OCI-LY3 (cell line): Measurements from ENCODE around the gene RIPPLY3.

Experiments used
- H2AFZ ChIP-seq: fragments of 200-600, 300-600 bp; shearing (Covaris generic); 2 replicates; pipeline ENCODE4 v1.6.0; 2014; ENCODE audit warnings: antibody characterized with exemption, low read depth, low read length
- H3K27ac ChIP-seq: fragments of 200-600, 300-600 bp; sonication (generic); 2 replicates; pipeline ENCODE4 v1.5.1; 2014; ENCODE audit warnings: mild to moderate bottlenecking, low read length, moderate library complexity, mixed read lengths
- H3K27me3 ChIP-seq: fragments of 200-600, 300-600 bp; sonication (generic); 2 replicates; pipeline ENCODE4 v1.6.1; 2014; ENCODE audit warnings: low read depth, low read length, mixed read lengths
- H3K36me3 ChIP-seq: fragments of 200-600, 300-600 bp; sonication (generic); replicated peaks from 2 replicates; pipeline ENCODE3; 2014; ENCODE audit warnings: low read depth, low read length, mixed read lengths
- H3K4me1 ChIP-seq: fragments of 300-600, 200-600 bp; sonication (generic); 2 replicates; pipeline ENCODE4 v1.6.1; 2014; ENCODE audit warnings: low read length, mixed read lengths
- H3K4me2 ChIP-seq: fragments of 200-600, 300-600 bp; sonication (generic); 2 replicates; pipeline ENCODE4 v1.6.1; 2014; ENCODE audit warnings: low read length, mixed read lengths
- H3K4me3 ChIP-seq: fragments of 300-600, 200-600 bp; sonication (generic); 2 replicates; pipeline ENCODE4 v1.5.1; 2014; ENCODE audit warnings: antibody characterized with exemption, mild to moderate bottlenecking, low read length, moderate library complexity
- H3K79me2 ChIP-seq: fragments of 300-600, 200-600 bp; shearing (Covaris generic); 2 replicates; pipeline ENCODE4 v1.6.1; 2014; ENCODE audit warnings: mild to moderate bottlenecking, low read length, mixed read lengths
- H3K9ac ChIP-seq: fragments of 300-600, 200-600 bp; shearing (Covaris generic); 2 replicates; pipeline ENCODE4 v1.6.0; 2014; ENCODE audit warnings: mild to moderate bottlenecking, low read length, moderate library complexity
- H3K9me3 ChIP-seq: fragments of 200-600, 300-600 bp; shearing (Covaris generic); 2 replicates; pipeline ENCODE4 v1.6.1; 2014; ENCODE audit warnings: low read length, mixed read lengths; ENCODE audit not compliant: insufficient read depth
- H4K20me1 ChIP-seq: fragments of 200-600, 300-600 bp; sonication (generic); 2 replicates; pipeline ENCODE4 v1.6.1; 2016; ENCODE audit warnings: low read length, mixed read lengths; ENCODE audit not compliant: insufficient read depth
- EZH2phosphoT487 ChIP-seq: fragments of 200-600 bp; shearing (Covaris generic); IDR thresholded peaks from 2 replicates; pipeline ENCODE4 v1.6.1; 2018; ENCODE audit warnings: antibody characterized with exemption, mixed run types, low read depth
- TF ChIP-seq, protein P1 (sequence below): fragments of 200-600, 300-600 bp; sonication (generic); IDR thresholded peaks from 2 replicates; pipeline ENCODE4 v1.5.1; 2014; ENCODE audit warnings: antibody characterized with exemption, low read length, low read depth

The RIPPLY3 gene

DNA sequence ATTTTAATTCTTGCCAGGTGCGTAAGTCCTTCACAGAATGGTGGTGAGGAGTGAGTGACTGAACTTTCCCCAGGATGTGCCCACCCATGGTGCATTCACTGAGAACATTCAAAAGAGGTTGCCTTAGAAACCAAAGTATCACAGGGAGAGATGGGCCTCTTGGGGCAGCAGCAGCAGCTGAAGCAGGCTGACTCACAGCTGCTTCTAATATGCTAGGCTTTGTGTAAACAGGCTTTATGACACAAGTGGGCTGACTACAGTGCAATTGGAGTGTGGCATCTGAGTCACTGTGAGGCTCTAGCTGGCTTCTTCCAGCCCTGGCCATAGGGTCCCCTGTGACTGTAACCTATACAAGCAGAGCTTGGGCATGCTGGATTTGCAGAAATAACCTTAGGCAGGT lies 53.8 kb downstream of the RIPPLY3 start:
- Histone ChIP-seq H3K4me1 (no peaks in the 10 kb centered on the region), H3K9ac (no peak overlapping the region), H2AFZ (no peak overlapping the region)

DNA sequence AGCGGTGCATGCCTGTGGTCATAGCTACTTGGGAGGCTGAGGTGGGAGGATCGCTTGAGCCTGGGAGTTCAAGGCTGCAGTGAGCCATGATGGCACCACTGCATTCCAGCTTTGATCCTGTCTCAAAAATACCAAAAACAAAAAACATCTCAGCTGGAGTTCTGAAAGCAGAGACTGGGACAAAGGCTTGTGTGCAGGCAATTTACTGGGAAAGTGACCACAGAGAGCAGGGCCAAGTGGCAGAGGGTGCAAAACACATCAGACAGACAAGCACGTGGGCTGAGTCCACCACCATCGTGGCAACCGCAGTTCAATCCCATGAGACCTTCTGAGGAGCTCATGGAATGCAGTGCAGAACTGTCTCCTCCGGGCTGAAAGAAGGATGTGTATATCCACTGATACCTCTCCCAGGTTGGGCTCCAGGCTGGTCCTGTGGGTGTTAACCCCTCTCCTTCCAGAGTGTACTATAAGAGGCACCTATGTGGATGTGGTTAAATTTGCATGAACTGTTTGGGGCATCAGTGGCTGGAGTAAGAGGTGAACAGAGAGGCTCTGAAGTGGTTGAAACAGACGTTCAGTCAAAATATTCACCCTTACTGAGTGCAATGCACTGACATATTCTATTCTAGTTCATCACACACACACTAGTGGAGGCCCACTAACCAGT lies 55.6 kb downstream of the RIPPLY3 start:
- TF ChIP-seq EZH2phosphoT487 = no peak
- TF ChIP-seq, protein P1, sequence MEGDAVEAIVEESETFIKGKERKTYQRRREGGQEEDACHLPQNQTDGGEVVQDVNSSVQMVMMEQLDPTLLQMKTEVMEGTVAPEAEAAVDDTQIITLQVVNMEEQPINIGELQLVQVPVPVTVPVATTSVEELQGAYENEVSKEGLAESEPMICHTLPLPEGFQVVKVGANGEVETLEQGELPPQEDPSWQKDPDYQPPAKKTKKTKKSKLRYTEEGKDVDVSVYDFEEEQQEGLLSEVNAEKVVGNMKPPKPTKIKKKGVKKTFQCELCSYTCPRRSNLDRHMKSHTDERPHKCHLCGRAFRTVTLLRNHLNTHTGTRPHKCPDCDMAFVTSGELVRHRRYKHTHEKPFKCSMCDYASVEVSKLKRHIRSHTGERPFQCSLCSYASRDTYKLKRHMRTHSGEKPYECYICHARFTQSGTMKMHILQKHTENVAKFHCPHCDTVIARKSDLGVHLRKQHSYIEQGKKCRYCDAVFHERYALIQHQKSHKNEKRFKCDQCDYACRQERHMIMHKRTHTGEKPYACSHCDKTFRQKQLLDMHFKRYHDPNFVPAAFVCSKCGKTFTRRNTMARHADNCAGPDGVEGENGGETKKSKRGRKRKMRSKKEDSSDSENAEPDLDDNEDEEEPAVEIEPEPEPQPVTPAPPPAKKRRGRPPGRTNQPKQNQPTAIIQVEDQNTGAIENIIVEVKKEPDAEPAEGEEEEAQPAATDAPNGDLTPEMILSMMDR = no peak
- H3K4me2 ChIP-seq = no peak overlapping the region
- H2AFZ ChIP-seq = no peak overlapping the region

More for the DNA sequence above, 53.8 kb downstream of the RIPPLY3 start:
- Histone ChIP-seq H3K4me3 (no peak overlapping the region), H3K79me2 (no peaks in the 10 kb centered on the region), H3K4me2 (no peak overlapping the region), H4K20me1 (no peaks in the 10 kb centered on the region), H3K27me3 (no peaks in the 10 kb centered on the region), H3K36me3 (no peaks in the 10 kb centered on the region), H3K9me3 (no peaks in the 10 kb centered on the region), H3K27ac (no peak overlapping the region)
- TF ChIP-seq, protein P1 = no peak
- TF ChIP-seq EZH2phosphoT487 = no peak

GRCh38 chr21:37062593-37062935 lies 56.1 kb downstream of the RIPPLY3 start:
- no peak overlapping the region for H2AFZ ChIP-seq
- H3K4me3 ChIP-seq = no peak overlapping the region
- no peak overlapping the region for H3K4me2 ChIP-seq
- no peaks in the 10 kb centered on the region for H4K20me1 ChIP-seq
- H3K36me3 ChIP-seq = no peaks in the 10 kb centered on the region
- TF ChIP-seq, protein P1 = no peak
- TF ChIP-seq EZH2phosphoT487 = no peak
- H3K4me1 ChIP-seq = no peaks in the 10 kb centered on the region
- no peak overlapping the region for H3K9ac ChIP-seq
- H3K27ac ChIP-seq = no peak overlapping the region
- H3K9me3 ChIP-seq = no peaks in the 10 kb centered on the region
- H3K27me3 ChIP-seq = no peaks in the 10 kb centered on the region
- H3K79me2 ChIP-seq = no peaks in the 10 kb centered on the region

More for the DNA sequence above, 55.6 kb downstream of the RIPPLY3 start:
- Histone ChIP-seq H3K9me3 (no peaks in the 10 kb centered on the region), H3K4me3 (no peak overlapping the region), H3K36me3 (no peaks in the 10 kb centered on the region), H3K4me1 (no peaks in the 10 kb centered on the region), H3K27me3 (no peaks in the 10 kb centered on the region), H4K20me1 (no peaks in the 10 kb centered on the region), H3K27ac (no peak overlapping the region), H3K9ac (no peak overlapping the region), H3K79me2 (no peaks in the 10 kb centered on the region)

DNA sequence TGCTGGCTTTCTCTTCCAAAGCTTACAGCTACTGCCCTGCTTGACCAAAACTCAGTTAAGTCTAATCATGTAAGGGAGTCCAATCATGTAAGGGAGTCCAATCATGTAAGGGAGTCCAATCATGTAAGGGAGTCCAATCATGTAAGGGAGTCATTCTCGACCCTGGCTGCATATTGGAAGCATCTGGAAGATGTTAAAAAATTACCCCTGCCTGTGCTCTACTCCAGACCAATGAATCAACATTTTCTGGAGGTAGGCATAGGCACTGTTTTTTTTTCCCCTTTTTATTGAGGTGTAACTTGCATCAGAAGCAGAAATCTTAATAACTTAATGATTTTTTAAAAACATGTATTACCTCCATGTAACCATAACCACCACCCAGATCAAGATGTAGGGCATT lies 56.9 kb downstream of the RIPPLY3 start:
- H3K27me3 ChIP-seq = no peaks in the 10 kb centered on the region
- no peak overlapping the region for H2AFZ ChIP-seq
- H3K36me3 ChIP-seq = no peaks in the 10 kb centered on the region
- H3K4me1 ChIP-seq = no peaks in the 10 kb centered on the region
- no peaks in the 10 kb centered on the region for H3K9me3 ChIP-seq
- H3K27ac ChIP-seq = no peak overlapping the region
- no peak overlapping the region for H3K4me2 ChIP-seq
- no peaks in the 10 kb centered on the region for H4K20me1 ChIP-seq
- no peak overlapping the region for H3K4me3 ChIP-seq
- TF ChIP-seq, protein P1 = no peak
- no peak for TF ChIP-seq EZH2phosphoT487
- H3K9ac ChIP-seq = no peak overlapping the region
- no peaks in the 10 kb centered on the region for H3K79me2 ChIP-seq
